Smooth muscle cell of the brain vasculature (primary cell): ENCODE measurements around the gene CYP27A1.
"Not testable (repeated sequence)": the region's sequence is repeated elsewhere in the genome, so short reads cannot be mapped to it uniquely, and the experiment has no call there.

Source experiments
- DNase-seq: peaks from one replicate; pipeline ENCODE4 v3.0.0-alpha.2; 2012; ENCODE audit warnings: low read depth, low spot score

The CYP27A1 gene

GRCh38 chr2:218831378-218831990 is 49.5 kb downstream of the CYP27A1 start, which contains the start of gene PRKAG3:
TSS of gene PRKAG3 (minus strand) at chr2:218831803.
- no peak for DNase-seq

DNA sequence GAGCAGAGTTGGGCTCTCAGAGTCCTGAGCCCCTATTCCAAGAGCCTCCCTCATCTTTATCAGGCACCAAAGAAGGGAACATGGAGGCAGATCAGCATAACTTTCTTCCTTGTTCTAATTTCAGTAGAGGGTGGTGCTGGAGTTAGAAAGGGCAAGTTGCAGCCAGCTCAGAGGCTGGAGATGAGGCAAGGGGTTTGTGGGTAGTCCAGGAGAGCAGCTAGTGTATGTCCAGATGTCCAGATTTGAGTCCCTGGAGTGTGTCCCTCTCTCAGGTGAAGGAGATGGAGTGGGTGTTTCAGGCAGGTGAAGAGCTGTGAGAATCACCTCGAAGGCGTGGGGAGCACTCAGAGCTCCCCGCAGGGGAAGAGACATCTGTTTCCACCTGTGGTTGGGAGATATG is 50.1 kb downstream of the CYP27A1 start:
- no peak for DNase-seq

GRCh38 chr2:218832520-218832919 is 50.6 kb downstream of the CYP27A1 start:
- DNase-seq, result no peak

DNA sequence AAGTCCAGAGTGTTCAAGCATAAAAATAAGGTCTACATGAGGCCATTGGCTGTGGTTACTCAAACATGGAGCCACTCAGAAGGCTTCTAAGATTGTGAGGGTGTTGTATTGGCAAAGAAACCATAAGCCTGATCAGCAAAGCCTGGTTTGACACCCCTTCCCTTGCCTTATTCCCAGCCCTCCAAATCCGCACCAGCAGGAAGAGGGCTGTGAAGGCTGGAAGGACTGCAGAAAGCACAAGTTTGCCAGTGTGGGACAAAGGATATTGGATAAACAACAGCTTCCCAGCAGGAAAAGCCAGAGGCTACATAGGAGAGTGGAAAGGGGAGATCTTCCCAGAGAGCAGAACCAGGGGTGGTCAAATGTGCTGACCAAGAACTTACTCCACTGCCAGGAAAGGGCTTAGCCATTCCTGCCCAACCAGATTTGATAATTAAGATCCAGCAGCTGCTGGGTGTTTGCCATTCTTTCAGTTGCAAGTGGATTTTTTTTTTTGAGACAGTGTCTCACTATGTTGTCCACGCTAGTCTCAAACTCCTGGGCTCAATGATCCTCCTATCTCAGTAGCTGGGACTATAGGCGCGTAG is 51.2 kb downstream of the CYP27A1 start:
- DNase-seq, result no peak

- DNase-seq, result no peak
Measured at GRCh38 chr2:218834685-218835084, 52.7 kb downstream of the CYP27A1 start.

GRCh38 chr2:218837495-218837894 is 55.5 kb downstream of the CYP27A1 start:
- no peak for DNase-seq

- no peak for DNase-seq
Measured at GRCh38 chr2:218839430-218839829, 57.5 kb downstream of the CYP27A1 start.

GRCh38 chr2:218839888-218840287 is 57.9 kb downstream of the CYP27A1 start:
- no peak for DNase-seq

DNA sequence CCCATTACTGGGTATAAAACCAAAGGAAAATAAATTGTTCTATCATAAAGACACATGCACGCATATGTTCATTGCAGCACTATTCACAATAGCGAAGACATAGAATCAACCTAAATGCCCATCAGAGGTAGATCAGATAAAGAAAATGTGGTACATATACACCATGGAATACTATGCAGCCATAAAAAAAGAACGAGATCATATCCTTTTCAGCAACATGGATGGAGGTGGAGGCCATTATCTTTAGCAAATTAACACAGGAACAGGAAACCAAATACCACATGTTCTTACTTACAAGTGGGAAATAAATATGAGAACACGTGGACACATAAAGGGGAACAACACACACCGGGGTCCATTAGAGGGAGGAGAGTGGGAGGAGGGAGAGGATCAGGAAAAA is 62.4 kb downstream of the CYP27A1 start:
- not testable (repeated sequence) for DNase-seq

GRCh38 chr2:218846963-218847362 is 65.0 kb downstream of the CYP27A1 start:
- not testable (repeated sequence) for DNase-seq

DNA sequence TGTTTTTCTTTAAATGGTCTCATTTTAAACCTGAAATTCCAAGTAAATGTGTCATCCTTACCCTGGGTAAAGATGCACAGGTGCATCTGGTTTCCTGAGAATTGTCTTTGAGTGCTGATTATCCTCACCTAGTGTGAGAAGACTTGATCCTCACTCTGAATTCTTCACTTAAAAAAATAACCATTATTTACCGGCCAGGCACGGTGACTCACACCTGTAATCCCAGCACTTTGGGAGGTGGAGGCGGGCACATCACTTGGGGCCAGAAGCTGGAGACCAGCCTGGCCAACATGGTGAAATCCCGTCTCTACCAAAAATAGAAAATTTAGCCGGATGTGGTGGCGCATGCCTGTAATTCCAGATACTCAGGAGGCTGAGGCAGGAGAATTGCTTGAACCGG is 67.8 kb downstream of the CYP27A1 start:
- no peak for DNase-seq

DNA sequence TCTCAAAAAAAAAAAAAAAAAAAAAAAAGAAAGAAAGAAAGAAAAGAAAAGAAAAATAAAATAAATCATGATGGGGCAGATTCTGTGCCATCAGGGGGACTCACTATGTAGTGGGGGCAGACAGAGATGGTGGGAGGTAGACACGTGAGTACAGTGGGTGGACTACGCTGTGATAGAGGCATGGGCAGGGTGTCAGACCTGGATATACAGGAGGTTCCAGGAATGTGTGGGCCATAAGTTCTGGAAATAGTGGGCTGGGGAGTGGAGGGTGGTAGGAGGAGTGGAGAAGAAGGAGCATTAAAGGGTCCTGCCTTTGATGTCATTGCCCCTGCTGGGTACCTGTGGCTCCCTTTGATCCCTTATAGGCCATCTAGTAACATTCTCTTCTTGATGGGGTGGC is 68.8 kb downstream of the CYP27A1 start:
- DNase-seq, result no peak

DNA sequence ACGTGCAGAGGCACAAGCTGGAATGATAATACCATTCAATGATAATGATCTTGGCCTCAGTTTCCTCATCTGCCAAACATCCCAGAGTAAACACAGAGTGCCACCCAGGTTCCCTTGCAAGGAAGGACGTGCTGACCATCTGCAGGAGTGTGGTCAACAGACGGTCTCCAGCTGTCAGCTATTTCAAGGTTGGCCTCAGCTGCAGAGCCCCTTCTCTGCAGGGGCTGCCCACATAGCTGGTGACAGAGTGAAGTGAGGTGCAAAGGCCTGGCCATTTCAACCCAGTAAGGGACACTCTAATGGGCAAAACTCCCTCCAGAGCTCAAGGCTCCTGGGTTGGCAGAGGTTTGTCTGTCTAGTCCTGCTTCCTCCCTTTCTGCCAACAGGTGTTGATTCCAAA is 69.3 kb downstream of the CYP27A1 start:
- no peak for DNase-seq

GRCh38 chr2:218852911-218853667 is 71.1 kb downstream of the CYP27A1 start:
- no peak for DNase-seq

DNA sequence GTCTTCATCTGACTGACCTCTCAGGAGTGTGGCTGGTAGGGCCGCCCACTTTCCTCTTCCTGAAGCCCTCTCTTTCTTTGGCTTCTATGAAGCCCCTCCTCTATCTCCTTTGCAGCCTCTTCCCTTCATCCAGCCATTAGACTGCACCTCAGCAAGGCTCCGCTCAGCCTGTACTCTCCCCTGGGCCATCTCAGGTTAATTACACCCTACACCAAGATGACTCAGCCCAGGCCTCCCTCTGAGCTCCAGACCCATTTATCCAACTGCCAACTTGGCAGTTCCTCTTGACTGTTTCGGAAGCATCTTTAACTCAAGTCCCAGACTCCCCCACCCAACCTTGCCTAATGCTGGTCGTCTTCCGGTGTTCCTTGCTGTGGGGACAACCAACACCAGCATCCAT is 71.8 kb downstream of the CYP27A1 start:
- DNase-seq, result no peak

- no peak for DNase-seq
Measured at GRCh38 chr2:218854860-218855259, 72.9 kb downstream of the CYP27A1 start.

DNA sequence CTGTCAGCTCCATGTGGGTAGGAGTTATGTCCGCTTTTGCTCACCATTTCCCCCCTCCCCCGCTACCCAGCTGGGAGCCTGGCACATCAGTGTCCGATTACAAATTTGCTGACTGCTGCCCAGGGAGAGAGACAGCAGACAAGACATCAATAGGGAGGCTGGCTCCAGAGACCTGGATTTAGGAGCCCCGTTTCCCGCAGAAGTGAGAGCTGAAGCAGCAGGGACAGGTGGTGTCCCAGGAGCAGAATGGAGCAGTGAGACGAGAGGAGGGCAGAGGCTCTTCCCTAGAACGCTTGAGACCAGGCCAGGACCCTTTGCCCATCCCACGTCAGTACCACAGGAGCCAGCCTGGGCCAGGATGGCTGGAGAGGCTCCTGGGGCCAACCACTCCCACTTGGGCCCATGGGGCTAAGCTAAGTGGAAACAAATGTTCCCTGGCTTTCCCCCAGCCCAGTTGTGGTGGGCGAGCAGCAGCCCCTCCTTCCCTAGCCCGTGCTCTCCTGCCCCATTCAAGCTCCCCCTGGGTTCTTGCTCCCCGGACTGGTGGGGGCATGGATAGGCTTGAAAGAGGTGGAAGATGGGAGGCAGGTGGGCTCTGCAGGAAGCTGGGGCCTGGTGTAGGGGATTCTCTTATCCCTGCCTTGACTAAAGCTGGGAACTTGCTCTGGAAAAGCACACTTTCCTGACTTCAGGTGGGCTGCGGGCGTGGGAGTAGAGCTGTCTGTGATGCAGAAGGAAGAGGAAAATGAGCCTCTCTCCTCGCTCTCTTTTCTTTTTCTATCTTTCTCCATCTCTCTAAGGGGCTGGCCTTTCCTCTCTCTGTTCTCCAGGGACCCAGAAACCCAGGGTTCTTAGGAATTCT is 73.6 kb downstream of the CYP27A1 start:
- no peak for DNase-seq

- DNase-seq, result no peak
Measured at GRCh38 chr2:218856167-218856895, 74.4 kb downstream of the CYP27A1 start.

GRCh38 chr2:218856896-218857243 is 74.9 kb downstream of the CYP27A1 start:
- DNase-seq, result no peak

- DNase-seq, result no peak
Measured at GRCh38 chr2:218857371-218858137, 75.6 kb downstream of the CYP27A1 start.

DNA sequence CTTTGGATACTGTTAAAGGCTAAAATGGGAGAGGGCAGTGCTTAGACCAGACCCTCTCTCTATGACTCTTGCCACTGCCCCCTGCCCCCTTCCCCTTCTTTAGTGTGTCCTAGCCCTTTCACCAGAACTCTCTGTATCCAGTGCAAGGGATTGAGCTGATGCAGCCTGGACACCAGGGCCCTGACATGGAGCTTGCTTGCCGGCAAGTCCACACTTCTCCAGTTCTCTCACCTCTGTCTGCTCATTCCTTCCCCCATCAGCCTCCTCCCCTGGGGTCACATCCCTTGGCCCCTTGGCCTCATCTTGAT is 76.1 kb downstream of the CYP27A1 start:
- no peak for DNase-seq
